HFFc6 (cell line): ENCODE measurements around the gene ATPAF2. TPM values are rescaled to one million over a fixed set of nuclear protein-coding genes. Genes with fewer than 3 reads are reported as not detected.
A peak's percentile ranks its signal among the peaks of the same experiment; 100 is the strongest.

Source experiments
- DNase-seq: peaks from one replicate; pipeline ENCODE4 v3.0.0-alpha.2; 2018
- H3K27ac Mint-ChIP-seq: 2 replicates; pipeline ENCODE4 v1.8.0; 2020; ENCODE audit warnings: mild to moderate bottlenecking, mixed read lengths
- H3K27me3 Mint-ChIP-seq: 2 replicates; pipeline ENCODE4 v1.8.0; 2021; ENCODE audit warnings: mild to moderate bottlenecking, moderate library complexity, mixed read lengths; ENCODE audit not compliant: insufficient read depth
- H3K36me3 Mint-ChIP-seq: 2 replicates; pipeline ENCODE4 v1.8.0; 2021; ENCODE audit warnings: low read depth, mixed read lengths
- H3K4me1 Mint-ChIP-seq: 2 replicates; pipeline ENCODE4 v1.8.0; 2020; ENCODE audit warnings: low read depth, mixed read lengths
- H3K4me3 Mint-ChIP-seq: 2 replicates; pipeline ENCODE4 v1.8.0; 2020; ENCODE audit warnings: mild to moderate bottlenecking, moderate library complexity, mixed read lengths
- H3K9me3 Mint-ChIP-seq: 2 replicates; pipeline ENCODE4 v1.8.0; 2020; ENCODE audit warnings: mild to moderate bottlenecking, mixed read lengths
- CTCF ChIP-seq: fragments of 200-600 bp; sonication (generic); IDR thresholded peaks from 2 replicates; pipeline ENCODE4 v1.5.0; 2021; ENCODE audit warnings: antibody characterized with exemption, mild to moderate bottlenecking
- long read RNA-seq: library from polyadenylated mRNA; unstranded; transcript quantifications from one replicate; pipeline ENCODE4 v2.0.0, GENCODE V29; 2019
- total RNA-seq, 6 experiments: library from RNA; stranded (reverse); fragmentation: NEBNext Ultra II Directional; extraction: Animal tissue kit (Norgen Biotek cat#: 25700); gene quantifications; 2 replicates in 1 of 6; 3 replicates in 5 of 6; pipeline ENCODE4 v1.2.3, GENCODE V29; 2021

The ATPAF2 gene
- 10 to 100 TPM; 21.5 to 28.4 (median 23.1) TPM for total RNA-seq
- long read RNA-seq, transcript ATPAF2-206 (8 exons, 1,564 nt): major isoform, 26 of 32 reads
- long read RNA-seq, partial matches to known transcripts: 2 of 32 reads
- long read RNA-seq, other reads (novel, unspliced or antisense): 3 of 32 reads

- no peaks in the 10 kb centered on the region; the same call in 1 of the 2 replicates for H3K27me3 Mint-ChIP-seq
- H3K4me1 Mint-ChIP-seq: peaks cover 44% of the 10 kb centered on the region
- H3K4me3 Mint-ChIP-seq: peak within 1 kb of the TSS; percentile 90
- TF ChIP-seq CTCF: peak; percentile 4
- H3K27ac Mint-ChIP-seq: peak within 1 kb of the TSS; percentile 89
- DNase-seq: peak; percentile 98
- H3K9me3 Mint-ChIP-seq: no peaks in the 10 kb centered on the region
- no peaks in the 10 kb centered on the region; the same call in 1 of the 2 replicates for H3K36me3 Mint-ChIP-seq
Observed at GRCh38 chr17:18038861-18039534, at the start of gene ATPAF2, which contains the start of gene GID4. TSS of gene ATPAF2 (minus strand) at chr17:18039168. CDS start at chr17:18039013, 155 bp downstream. TSS of gene GID4 (plus strand) at chr17:18039408. CDS start at chr17:18039465, 57 bp downstream.

GRCh38 chr17:18087610-18088491 is 48.9 kb upstream of the ATPAF2 start, which contains the start of gene DRG2:
TSS of gene DRG2 (plus strand) at chr17:18087948. CDS start at chr17:18088024, 76 bp downstream.
- Mint-ChIP-seq H3K27me3 (peaks cover 2% of the 10 kb centered on the region), H3K4me3 (peak within 1 kb of the TSS; percentile 99), H3K27ac (peak within 1 kb of the TSS; percentile 94), H3K9me3 (no peaks in the 10 kb centered on the region), H3K4me1 (peaks cover 27% of the 10 kb centered on the region), H3K36me3 (peaks cover 13% of the 10 kb centered on the region)
- peak; percentile 87 for DNase-seq
- peak; percentile 25; the same call in 1 of the 2 replicates for TF ChIP-seq CTCF

GRCh38 chr17:18084256-18084655 is 45.3 kb upstream of the ATPAF2 start:
- Mint-ChIP-seq H3K36me3 (peaks cover 6% of the 10 kb centered on the region), H3K27ac (no peak overlapping the region), H3K4me1 (peaks cover 21% of the 10 kb centered on the region), H3K4me3 (no peak overlapping the region), H3K9me3 (no peaks in the 10 kb centered on the region), H3K27me3 (peaks cover 13% of the 10 kb centered on the region)
- no peak for TF ChIP-seq CTCF
- no peak for DNase-seq

GRCh38 chr17:18079543-18079942 is 40.6 kb upstream of the ATPAF2 start:
- Mint-ChIP-seq H3K36me3 (no peaks in the 10 kb centered on the region), H3K9me3 (no peaks in the 10 kb centered on the region), H3K4me1 (peaks cover 5% of the 10 kb centered on the region), H3K27me3 (peaks cover 28% of the 10 kb centered on the region), H3K4me3 (no peak overlapping the region), H3K27ac (no peak overlapping the region)
- DNase-seq: no peak
- TF ChIP-seq CTCF: no peak

- no peaks in the 10 kb centered on the region for H3K36me3 Mint-ChIP-seq
- H3K27ac Mint-ChIP-seq: no peak overlapping the region
- peaks cover 9% of the 10 kb centered on the region for H3K4me1 Mint-ChIP-seq
- H3K9me3 Mint-ChIP-seq: no peaks in the 10 kb centered on the region
- TF ChIP-seq CTCF: no peak
- peaks cover 28% of the 10 kb centered on the region for H3K27me3 Mint-ChIP-seq
- no peak overlapping the region for H3K4me3 Mint-ChIP-seq
- DNase-seq: no peak
Observed at GRCh38 chr17:18076936-18077335, 38.0 kb upstream of the ATPAF2 start.
